Ovary (tissue), 9 donors: ENCODE results near the gene ADAMTS2. TPM values are rescaled to one million over a fixed set of nuclear protein-coding genes. Genes with fewer than 3 reads are reported as not detected.

Experiments used
- DNase-seq, 5 donors: peaks; one replicate each; pipeline ENCODE4 v3.0.0-alpha.2; 2019 to 2020
- H3K27ac ChIP-seq, 2 donors: fragments of 200-600 bp; one replicate each; pipeline versions ENCODE4 v1.5.1 to v1.8.0; 2019 to 2022
- H3K27me3 ChIP-seq: fragments of 200-600 bp; one replicate; pipeline ENCODE4 v1.8.0; 2022
- H3K36me3 ChIP-seq: fragments of 200-600 bp; sonication (generic); one replicate; pipeline ENCODE4 v1.5.1; 2019
- H3K4me1 ChIP-seq: one replicate; pipeline ENCODE4 v1.8.1; 2013; ENCODE audit warnings: mild to moderate bottlenecking, moderate library complexity; ENCODE audit not compliant: insufficient read depth
- H3K4me3 ChIP-seq: fragments of 200-600 bp; sonication (generic); one replicate; pipeline ENCODE4 v1.5.1; 2017
- H3K9me3 ChIP-seq, 2 donors: fragments of 200-600 bp in 1 of 2; sonication (generic) in 1 of 2; one replicate each; pipeline versions ENCODE4 v1.5.1 to v1.8.1; 2013 to 2019; ENCODE audit warnings: mild to moderate bottlenecking in 1 of 2, moderate library complexity in 1 of 2
- CTCF ChIP-seq, 3 donors: fragments of 450-650 bp in 2 of 3; fragments of 200-600 bp in 1 of 3; IDR thresholded peaks; one replicate each; pipeline versions ENCODE4 v1.5.1 to v1.8.0; 2016 to 2022; ENCODE audit warnings: antibody characterized with exemption in 3 of 3, mild to moderate bottlenecking in 1 of 3
- EP300 ChIP-seq: sonication (generic); formaldehyde crosslinking; IDR thresholded peaks from one replicate; pipeline ENCODE4 v1.6.1; 2017; ENCODE audit warnings: antibody characterized with exemption
- POLR2A ChIP-seq: fragments of 450-650 bp; IDR thresholded peaks from one replicate; pipeline ENCODE4 v1.6.1; 2017; ENCODE audit warnings: antibody characterized with exemption, mild to moderate bottlenecking, moderate library complexity
- WGBS, 3 donors: extraction: QIAGEN DNeasy Blood & Tissue Kit in 1 of 3; methylation state at CpG; one replicate each; pipeline versions ENCODE4 v1.1.5 to v1.1.7; 2013 to 2017; 5-methylcytosine and 5-hydroxymethylcytosine counted together
- intact Hi-C, 4 donors: fragments of 100-400 bp; cut with DNase I; formaldehyde crosslinking; loops; one replicate each; pipeline versions ENCODE4 v1.11.0 to v1.15.1; 2022 to 2023
- polyA plus RNA-seq, 2 donors: library from polyadenylated mRNA; stranded (reverse); fragments of 200-250 nt in 1 of 2; fragments of 350-450 nt in 1 of 2; fragmentation: Illumina TruSeq in 1 of 2; extraction: RNeasy Lipid Tissue Mini Kit (QIAGEN cat#74804) in 1 of 2; gene quantifications; one replicate each; pipeline ENCODE4 v1.2.3, GENCODE V29; 2013 to 2014
- total RNA-seq, 7 donors: library from RNA; depleted of rRNA in 2 of 7; stranded (reverse); fragments of >200 nt in 2 of 7; fragmentation: NEBNext Ultra II Directional in 3 of 7; extraction: Animal tissue kit (Norgen Biotek cat#: 25700) in 3 of 7; gene quantifications; one replicate each; pipeline versions ENCODE4 v1.1.0 to v1.2.4, GENCODE V29; 2016 to 2023
- donor health status: DM: no; HTN: no; CAD: no; lungs with moderate emphysema.
- donor health status: DM: no; HTN: no; CAD: no.
- donor health status: Bipolar disorder and iron deficiency.
- donor health status: DM: yes; HTN: yes; CAD: no.
- donor health status: DM: no; HTN: no; CAD: no.
- donor health status: DM: yes; HTN: yes; CAD: no.

ADAMTS2 gene
- total and polyA plus RNA-seq, 9 donors = 7.9 to 31.8 (median 11.5) TPM

- H3K36me3 ChIP-seq = no peaks in the 10 kb centered on the region
- no peak overlapping the region for H3K27ac ChIP-seq
- TF ChIP-seq POLR2A (no peak), EP300 (no peak), CTCF (IDR thresholded peaks at IDR 0.05) (no peak)
- WGBS, 3 donors = 91 to 93% (median 91%) methylated on average over 19 of the region's 19 CpGs
- H3K4me1 ChIP-seq = no peaks in the 10 kb centered on the region
- no peak for DNase-seq
- H3K4me3 ChIP-seq = no peak overlapping the region
- no peaks in the 10 kb centered on the region for H3K27me3 ChIP-seq
- intact Hi-C loops = no loop called here
- no peaks in the 10 kb centered on the region for H3K9me3 ChIP-seq
Observed at GRCh38 chr5:179376701-179377420, 31.6 kb upstream of the ADAMTS2 start.

- Histone ChIP-seq H3K9me3 (no peaks in the 10 kb centered on the region), H3K36me3 (no peaks in the 10 kb centered on the region), H3K27ac (no peak overlapping the region), H3K4me3 (no peak overlapping the region), H3K4me1 (no peaks in the 10 kb centered on the region), H3K27me3 (no peaks in the 10 kb centered on the region)
- TF ChIP-seq CTCF (IDR thresholded peaks at IDR 0.05) (no peak), POLR2A (no peak), EP300 (no peak)
- DNase-seq = no peak
- intact Hi-C loops = no loop called here
- WGBS, 3 donors = 72 to 77% (median 75%) methylated on average over 2 of the region's 2 CpGs
Observed at GRCh38 chr5:179375831-179376365, 30.6 kb upstream of the ADAMTS2 start.

GRCh38 chr5:179375236-179375685 lies 30.0 kb upstream of the ADAMTS2 start:
- intact Hi-C loops = no loop called here
- Histone ChIP-seq H3K4me1 (no peaks in the 10 kb centered on the region), H3K27me3 (no peaks in the 10 kb centered on the region), H3K27ac (no peak overlapping the region), H3K4me3 (no peak overlapping the region), H3K36me3 (no peaks in the 10 kb centered on the region), H3K9me3 (no peaks in the 10 kb centered on the region)
- no peak for TF ChIP-seq EP300
- TF ChIP-seq POLR2A = no peak
- TF ChIP-seq CTCF (IDR thresholded peaks at IDR 0.05) = no peak
- WGBS, 3 donors = 81 to 84% (median 83%) methylated on average over 3 of the region's 3 CpGs
- no peak for DNase-seq

GRCh38 chr5:179374506-179375235 lies 29.4 kb upstream of the ADAMTS2 start:
- intact Hi-C loops = no loop called here
- no peak overlapping the region for H3K27ac ChIP-seq
- WGBS, 3 donors = 84 to 89% (median 87%) methylated on average over 31 of the region's 31 CpGs
- H3K9me3 ChIP-seq = no peaks in the 10 kb centered on the region
- no peak for DNase-seq
- H3K4me3 ChIP-seq = no peak overlapping the region
- no peaks in the 10 kb centered on the region for H3K36me3 ChIP-seq
- H3K4me1 ChIP-seq = no peaks in the 10 kb centered on the region
- TF ChIP-seq POLR2A (no peak), CTCF (IDR thresholded peaks at IDR 0.05) (no peak), EP300 (no peak)
- no peaks in the 10 kb centered on the region for H3K27me3 ChIP-seq
